SJSA1 (cell line): Measurements from ENCODE around the gene GJD3. TPM values are rescaled to one million over a fixed set of nuclear protein-coding genes. Genes with fewer than 3 reads are reported as not detected.
A peak's percentile ranks its signal among the peaks of the same experiment; 100 is the strongest.

Experiments used
- DNase-seq, 2 experiments: peaks; one replicate each; pipeline ENCODE4 v3.0.0-alpha.2; 2015 to 2020; ENCODE audit warnings: low spot score in 2 of 2, low read depth in 1 of 2
- H3K27ac ChIP-seq: fragments of 250-450 bp; sonication (Bioruptor Pico); 2 replicates; pipeline ENCODE4 v1.5.1; 2020; ENCODE audit warnings: mild to moderate bottlenecking, moderate library complexity
- H3K27me3 ChIP-seq: fragments of 250-450 bp; sonication (Bioruptor Pico); replicated peaks from 2 replicates; pipeline ENCODE4 v1.5.1; 2020; ENCODE audit warnings: mild to moderate bottlenecking, moderate library complexity
- H3K36me3 ChIP-seq: fragments of 250-450 bp; sonication (Bioruptor Pico); 2 replicates; pipeline ENCODE4 v1.5.1; 2020; ENCODE audit warnings: mild to moderate bottlenecking
- H3K4me1 ChIP-seq: fragments of 250-450 bp; sonication (Bioruptor Pico); replicated peaks from 2 replicates; pipeline ENCODE4 v1.6.1; 2021; ENCODE audit warnings: mild to moderate bottlenecking
- H3K4me3 ChIP-seq: fragments of 250-450 bp; sonication (Bioruptor Pico); 2 replicates; pipeline ENCODE4 v1.5.1; 2020; ENCODE audit warnings: mild to moderate bottlenecking
- H3K9me3 ChIP-seq: fragments of 250-450 bp; sonication (Bioruptor Pico); replicated peaks from 2 replicates; pipeline ENCODE4 v1.5.1; 2020; ENCODE audit warnings: mild to moderate bottlenecking
- total RNA-seq: library from RNA; depleted of rRNA; stranded (reverse); fragments of >200 nt; shearing (Covaris generic); gene quantifications from 2 replicates; pipeline ENCODE4 v1.2.3, GENCODE V29; 2014; rRNA removed

The GJD3 gene
- total RNA-seq, 1 experiment from 2014 or later, result not detected

DNA sequence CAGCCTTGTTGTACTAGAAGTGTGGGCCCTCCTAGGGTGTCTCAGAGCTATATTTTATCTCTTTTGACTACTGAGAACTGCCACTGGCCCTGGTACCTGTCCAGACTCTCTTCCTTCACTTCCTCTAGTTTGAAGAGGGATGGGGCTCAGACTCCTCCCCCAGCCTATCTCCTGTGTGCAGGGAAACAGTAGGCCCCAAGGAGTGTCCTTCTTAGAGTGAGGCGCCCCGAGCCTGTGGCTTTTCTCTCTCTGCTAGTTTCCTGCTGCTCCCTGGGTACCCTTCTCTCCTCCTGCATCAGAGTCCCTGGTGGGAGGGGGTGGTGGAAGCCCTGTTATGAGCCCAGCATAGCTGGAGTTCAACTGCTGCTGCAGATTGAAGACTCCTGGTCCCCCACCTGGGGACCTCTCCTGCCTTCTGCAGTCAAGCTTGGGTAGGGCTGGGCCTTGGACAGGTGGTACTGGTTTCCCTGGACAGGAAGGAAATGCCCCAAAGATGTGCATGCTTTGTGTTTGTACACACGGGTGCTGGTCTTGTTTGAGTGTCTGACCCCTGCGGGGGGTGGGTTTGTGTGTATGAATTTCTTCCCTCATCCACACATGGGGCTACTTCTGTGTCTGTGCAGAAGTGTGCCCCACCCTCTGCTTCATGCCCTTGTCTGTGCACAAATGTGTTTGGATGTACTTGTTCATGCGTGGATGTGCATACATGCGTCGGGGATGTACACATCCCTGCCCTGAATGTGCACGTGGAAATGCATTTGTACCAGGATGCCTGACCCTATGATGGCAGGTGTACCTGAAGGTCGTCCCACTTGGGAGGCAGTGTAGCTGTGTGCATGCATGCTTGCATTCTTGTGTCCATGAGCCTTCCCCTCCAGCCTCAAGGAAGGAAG, 48.6 kb downstream of the GJD3 start:
- peaks cover 2% of the 10 kb centered on the region; the same call in 1 of the 2 replicates for H3K9me3 ChIP-seq
- no peak for DNase-seq
- no peak overlapping the region for H3K4me3 ChIP-seq
- no peaks in the 10 kb centered on the region for H3K27me3 ChIP-seq
- H3K27ac ChIP-seq, result peak overlapping the region; percentile 91
- peaks cover 81% of the 10 kb centered on the region for H3K4me1 ChIP-seq
- peaks cover 19% of the 10 kb centered on the region for H3K36me3 ChIP-seq

GRCh38 chr17:40315206-40315605, 49.3 kb downstream of the GJD3 start:
- Histone ChIP-seq H3K4me3 (no peak overlapping the region), H3K27ac (peak overlapping the region; percentile 55), H3K27me3 (no peaks in the 10 kb centered on the region), H3K4me1 (peaks cover 81% of the 10 kb centered on the region), H3K36me3 (peaks cover 15% of the 10 kb centered on the region), H3K9me3 (peaks cover 2% of the 10 kb centered on the region; the same call in 1 of the 2 replicates)
- no peak for DNase-seq

DNA sequence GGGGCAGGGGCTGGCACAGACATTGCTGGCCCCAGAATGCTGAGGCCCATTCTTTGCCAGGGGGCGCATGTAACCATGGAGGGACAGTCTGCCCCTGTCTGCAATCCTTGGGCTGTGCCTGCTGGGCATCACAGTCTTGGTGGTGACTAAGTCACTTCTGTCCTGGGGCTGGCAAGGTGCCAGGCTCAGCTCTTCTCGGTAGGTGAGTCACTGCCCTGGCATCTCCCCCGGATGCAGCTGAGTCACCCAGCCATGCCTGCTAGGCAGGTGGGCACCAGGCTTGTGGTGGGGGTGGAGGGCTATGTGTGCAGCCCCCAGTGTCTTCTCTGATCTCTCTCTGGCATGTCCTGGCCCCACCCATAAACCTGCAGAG, 50.0 kb downstream of the GJD3 start:
- H3K36me3 ChIP-seq, result peaks cover 12% of the 10 kb centered on the region
- no peaks in the 10 kb centered on the region for H3K27me3 ChIP-seq
- H3K27ac ChIP-seq, result peak overlapping the region; percentile 46; the same call in 1 of the 2 replicates

GRCh38 chr17:40313668-40314583, 50.6 kb downstream of the GJD3 start:
- Histone ChIP-seq H3K36me3 (peaks cover 9% of the 10 kb centered on the region), H3K27me3 (no peaks in the 10 kb centered on the region), H3K9me3 (peaks cover 2% of the 10 kb centered on the region; the same call in 1 of the 2 replicates), H3K27ac (no peak overlapping the region), H3K4me3 (no peak overlapping the region), H3K4me1 (peaks cover 89% of the 10 kb centered on the region)
- DNase-seq, result no peak

More for the DNA sequence above, 50.0 kb downstream of the GJD3 start:
- peak; percentile 91 to 99 for DNase-seq
- H3K4me1 ChIP-seq, result peaks cover 83% of the 10 kb centered on the region
- H3K4me3 ChIP-seq, result no peak overlapping the region
- H3K9me3 ChIP-seq, result peaks cover 2% of the 10 kb centered on the region; the same call in 1 of the 2 replicates

Other genes with a start within 250 kb of the GJD3 start
- gene MSL1, start 242.8 kb downstream of the GJD3 start, total RNA-seq, result 41.7 and 49.4 TPM in 2 replicates
- gene CASC3, start 224.2 kb downstream of the GJD3 start, total RNA-seq, result 40.0 and 41.4 TPM in 2 replicates
- gene RAPGEFL1, start 187.3 kb downstream of the GJD3 start, total RNA-seq, result 0.28 and 1.1 TPM in 2 replicates
- 1.7 and 5.7 TPM in 2 replicates for gene WIPF2, start 145.4 kb downstream of the GJD3 start, total RNA-seq
- gene CDC6, start 76.9 kb downstream of the GJD3 start, total RNA-seq, result 95.8 and 97.8 TPM in 2 replicates
- gene RARA, start 55.6 kb downstream of the GJD3 start, total RNA-seq, result 30.7 and 38.5 TPM in 2 replicates
- 264 and 389 TPM in 2 replicates for gene TOP2A, start 53.2 kb upstream of the GJD3 start, total RNA-seq
- 19.2 and 22.5 TPM in 2 replicates for gene IGFBP4, start 78.7 kb upstream of the GJD3 start, total RNA-seq
- gene TNS4, start 136.9 kb upstream of the GJD3 start, total RNA-seq, result not detected in 2 replicates
- not detected in 2 replicates for gene CCR7, start 200.7 kb upstream of the GJD3 start, total RNA-seq